Stimulated activated naive CD8-positive, alpha-beta T cell treated with anti-CD3 and anti-CD28 coated beads, Interleukin-15, Interleukin-2, amounts not matched to agents 100 ng/mL and 50 ng/mL, for 24 hours (primary cell): ENCODE results near the gene ALPP.
"Not testable (repeated sequence)": the region's sequence is repeated elsewhere in the genome, so short reads cannot be mapped to it uniquely, and the experiment has no call there.

Experiments
- H3K27ac Mint-ChIP-seq: one replicate; pipeline ENCODE4 v1.8.0; 2021; ENCODE audit warnings: mild to moderate bottlenecking, mixed read lengths
- H3K27me3 Mint-ChIP-seq: one replicate; pipeline ENCODE4 v1.8.0; 2021; ENCODE audit warnings: mixed read lengths
- H3K36me3 Mint-ChIP-seq: one replicate; pipeline ENCODE4 v1.8.0; 2021; ENCODE audit warnings: low read depth, mixed read lengths
- H3K4me1 Mint-ChIP-seq: one replicate; pipeline ENCODE4 v1.8.0; 2021; ENCODE audit warnings: low read depth, mixed read lengths
- H3K4me3 Mint-ChIP-seq: one replicate; pipeline ENCODE4 v1.8.0; 2021; ENCODE audit warnings: mild to moderate bottlenecking, mixed read lengths
- H3K9me3 Mint-ChIP-seq: one replicate; pipeline ENCODE4 v1.8.0; 2021; ENCODE audit warnings: mixed read lengths

Gene ALPP

DNA sequence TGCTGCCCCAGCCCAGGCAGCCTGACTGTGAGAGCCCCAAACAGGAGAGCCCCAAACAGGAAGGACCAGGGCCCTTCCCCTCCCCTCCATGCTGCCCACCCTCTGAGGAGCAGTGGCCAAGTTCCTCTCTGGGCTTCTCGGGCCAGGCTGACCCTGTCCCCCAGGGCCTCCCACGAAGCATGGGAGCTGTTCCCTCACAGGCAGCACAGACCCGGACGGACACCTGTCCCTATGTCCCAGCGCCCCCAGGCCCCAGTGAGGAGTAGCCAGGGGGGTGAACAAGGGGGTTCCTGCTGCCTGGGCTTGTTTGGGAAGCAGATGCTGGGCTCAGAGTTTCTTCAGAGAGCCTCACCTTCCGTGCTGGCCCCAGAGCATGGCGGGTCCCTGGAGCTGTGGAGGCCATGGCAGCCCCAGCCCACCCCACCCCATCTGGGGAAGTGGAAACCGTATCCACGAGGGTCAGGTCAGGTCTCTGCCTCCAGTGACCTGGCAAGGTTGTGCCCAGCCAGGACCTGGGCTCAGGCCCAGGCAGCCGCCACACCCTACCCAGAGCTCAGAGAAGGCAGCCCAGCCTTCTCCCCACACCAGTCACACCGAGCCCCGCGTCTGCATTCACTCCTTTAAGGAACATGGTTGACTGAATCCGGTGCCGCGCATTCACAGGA is 40.3 kb upstream of the ALPP start:
- H3K36me3 Mint-ChIP-seq, H3K9me3 Mint-ChIP-seq, H3K27ac Mint-ChIP-seq, H3K27me3 Mint-ChIP-seq, H3K4me3 Mint-ChIP-seq, H3K4me1 Mint-ChIP-seq: not testable (repeated sequence)

- no peak overlapping the region for H3K4me3 Mint-ChIP-seq
- no peaks in the 10 kb centered on the region for H3K9me3 Mint-ChIP-seq
- H3K27me3 Mint-ChIP-seq: no peaks in the 10 kb centered on the region
- H3K36me3 Mint-ChIP-seq: no peaks in the 10 kb centered on the region
- H3K4me1 Mint-ChIP-seq: no peaks in the 10 kb centered on the region
- H3K27ac Mint-ChIP-seq: no peak overlapping the region
These were observed 39.8 kb upstream of the ALPP start for GRCh38 chr2:232338759-232339106.

- Mint-ChIP-seq H3K4me3 (no peak overlapping the region), H3K9me3 (no peaks in the 10 kb centered on the region), H3K27ac (no peak overlapping the region), H3K36me3 (no peaks in the 10 kb centered on the region), H3K27me3 (no peaks in the 10 kb centered on the region), H3K4me1 (no peaks in the 10 kb centered on the region)
These were observed 39.1 kb upstream of the ALPP start for GRCh38 chr2:232339121-232340081.

DNA sequence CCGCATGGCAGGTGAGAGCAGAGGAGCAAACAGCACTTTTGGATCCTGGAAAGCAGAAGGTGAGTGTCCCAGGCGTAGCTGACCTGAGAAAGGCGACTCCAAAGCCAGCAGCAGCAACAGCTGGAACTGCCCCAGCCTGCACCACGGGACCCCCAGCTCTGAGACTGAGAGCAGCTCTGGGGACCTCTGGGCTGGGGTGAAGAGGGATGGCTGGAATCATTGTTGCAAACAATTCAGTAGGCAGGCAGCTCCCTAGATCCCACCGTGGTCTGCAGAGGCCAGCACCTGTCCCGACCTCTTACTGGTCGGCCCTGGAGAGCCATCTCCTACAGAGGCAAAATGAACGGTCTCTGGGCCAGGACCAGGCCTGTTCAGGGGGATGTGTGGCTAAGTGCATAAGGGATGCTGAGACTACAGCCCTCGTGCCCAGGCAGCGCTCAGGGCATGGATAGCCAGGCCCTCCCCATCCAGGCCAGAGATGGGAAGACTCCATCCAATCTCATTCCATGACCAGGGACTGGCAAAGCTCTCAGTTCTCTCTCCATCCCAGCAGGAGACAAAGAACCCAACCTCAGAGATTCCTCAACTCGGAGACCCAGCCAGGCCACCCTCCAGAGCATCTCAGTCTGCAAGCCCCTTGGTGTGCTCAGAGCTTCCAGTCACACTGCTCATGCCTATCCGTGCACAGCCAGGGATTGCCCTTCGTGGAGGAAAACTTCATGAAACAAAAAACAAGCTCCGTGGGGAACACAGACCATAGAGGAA is 38.2 kb upstream of the ALPP start:
- Mint-ChIP-seq H3K27ac (no peak overlapping the region), H3K9me3 (no peaks in the 10 kb centered on the region), H3K36me3 (no peaks in the 10 kb centered on the region), H3K27me3 (no peaks in the 10 kb centered on the region), H3K4me1 (no peaks in the 10 kb centered on the region), H3K4me3 (no peak overlapping the region)

GRCh38 chr2:232341061-232341738 is 37.4 kb upstream of the ALPP start:
- no peaks in the 10 kb centered on the region for H3K9me3 Mint-ChIP-seq
- H3K4me1 Mint-ChIP-seq: no peaks in the 10 kb centered on the region
- H3K27me3 Mint-ChIP-seq: no peaks in the 10 kb centered on the region
- no peak overlapping the region for H3K4me3 Mint-ChIP-seq
- no peaks in the 10 kb centered on the region for H3K36me3 Mint-ChIP-seq
- no peak overlapping the region for H3K27ac Mint-ChIP-seq

- H3K27ac Mint-ChIP-seq: no peak overlapping the region
These were observed 36.8 kb upstream of the ALPP start for GRCh38 chr2:232341739-232342126.

DNA sequence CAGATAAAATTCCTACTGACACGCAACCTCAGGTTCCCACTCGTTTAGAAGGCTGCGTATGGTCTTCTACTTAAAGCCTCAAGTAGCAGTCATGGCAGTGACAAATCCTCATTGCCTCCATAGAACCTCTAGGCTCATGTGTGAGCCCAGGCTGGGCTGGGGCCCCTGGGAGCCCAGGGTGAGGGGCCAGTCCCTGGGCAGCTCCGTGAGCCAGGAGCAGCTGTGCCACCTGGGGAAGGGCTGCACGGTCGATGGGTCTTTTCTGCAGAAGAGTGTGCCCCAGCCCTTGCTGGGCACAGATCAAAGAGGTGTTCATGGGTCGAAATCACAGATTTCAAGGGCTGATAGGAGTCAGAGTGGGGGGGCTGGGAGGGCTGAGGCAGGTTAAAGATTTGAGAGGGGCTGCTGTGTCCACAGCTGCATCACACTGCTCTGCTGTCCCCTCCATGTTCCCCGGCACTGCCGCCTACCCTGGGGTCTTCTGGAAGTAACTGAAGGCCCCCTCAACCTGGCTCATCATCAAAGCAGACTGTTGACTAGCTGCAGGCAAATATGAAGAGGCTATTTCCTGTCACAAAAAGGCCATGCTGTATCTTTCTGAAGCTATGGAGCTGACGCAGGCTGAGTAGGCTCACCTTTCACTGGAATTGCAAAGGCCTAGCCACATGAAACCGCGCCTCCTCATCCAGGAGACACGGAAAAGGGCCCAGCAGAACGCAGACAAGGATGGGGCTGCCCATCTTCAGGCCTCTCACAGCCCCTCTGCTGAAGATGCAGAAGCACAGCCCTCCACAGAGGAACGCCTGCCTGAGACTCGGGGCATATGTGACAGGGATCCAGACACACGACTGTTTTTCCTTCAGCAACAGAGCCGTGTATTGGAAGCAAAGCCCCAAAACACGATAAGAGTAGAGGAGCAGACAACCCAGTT is 35.7 kb upstream of the ALPP start:
- H3K27me3 Mint-ChIP-seq: no peaks in the 10 kb centered on the region
- H3K4me1 Mint-ChIP-seq: no peaks in the 10 kb centered on the region
- no peaks in the 10 kb centered on the region for H3K9me3 Mint-ChIP-seq
- no peaks in the 10 kb centered on the region for H3K36me3 Mint-ChIP-seq
- no peak overlapping the region for H3K27ac Mint-ChIP-seq
- H3K4me3 Mint-ChIP-seq: no peak overlapping the region

More at GRCh38 chr2:232341739-232342126, 36.8 kb upstream of the ALPP start:
- no peaks in the 10 kb centered on the region for H3K4me1 Mint-ChIP-seq
- no peaks in the 10 kb centered on the region for H3K9me3 Mint-ChIP-seq
- no peaks in the 10 kb centered on the region for H3K36me3 Mint-ChIP-seq
- no peak overlapping the region for H3K4me3 Mint-ChIP-seq
- no peaks in the 10 kb centered on the region for H3K27me3 Mint-ChIP-seq

DNA sequence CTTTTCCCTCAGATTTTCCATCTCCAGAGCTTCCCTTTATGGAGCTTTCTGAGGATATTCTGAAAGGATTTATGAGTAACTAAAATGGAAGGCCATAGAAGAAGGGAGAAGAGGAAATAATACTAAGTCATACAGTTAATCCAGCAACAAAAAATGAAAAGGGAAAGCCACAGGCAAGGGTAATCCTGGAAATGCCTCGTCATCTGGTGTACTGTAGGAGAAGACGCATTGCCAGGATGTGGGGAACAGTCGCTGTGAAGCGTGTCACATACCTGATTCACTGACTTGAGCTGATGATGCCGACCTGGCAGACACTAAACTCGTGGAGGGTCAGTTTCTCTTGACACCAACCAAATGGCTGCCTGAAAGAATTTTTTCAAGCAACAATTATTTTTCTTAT is 34.7 kb upstream of the ALPP start:
- no peaks in the 10 kb centered on the region for H3K9me3 Mint-ChIP-seq
- no peaks in the 10 kb centered on the region for H3K4me1 Mint-ChIP-seq
- no peak overlapping the region for H3K27ac Mint-ChIP-seq
- no peaks in the 10 kb centered on the region for H3K36me3 Mint-ChIP-seq
- no peak overlapping the region for H3K4me3 Mint-ChIP-seq
- H3K27me3 Mint-ChIP-seq: no peaks in the 10 kb centered on the region

GRCh38 chr2:232345251-232345650 is 33.3 kb upstream of the ALPP start:
- Mint-ChIP-seq H3K27ac (no peak overlapping the region), H3K4me3 (no peak overlapping the region), H3K9me3 (no peaks in the 10 kb centered on the region), H3K4me1 (no peaks in the 10 kb centered on the region), H3K27me3 (no peaks in the 10 kb centered on the region), H3K36me3 (no peaks in the 10 kb centered on the region)

DNA sequence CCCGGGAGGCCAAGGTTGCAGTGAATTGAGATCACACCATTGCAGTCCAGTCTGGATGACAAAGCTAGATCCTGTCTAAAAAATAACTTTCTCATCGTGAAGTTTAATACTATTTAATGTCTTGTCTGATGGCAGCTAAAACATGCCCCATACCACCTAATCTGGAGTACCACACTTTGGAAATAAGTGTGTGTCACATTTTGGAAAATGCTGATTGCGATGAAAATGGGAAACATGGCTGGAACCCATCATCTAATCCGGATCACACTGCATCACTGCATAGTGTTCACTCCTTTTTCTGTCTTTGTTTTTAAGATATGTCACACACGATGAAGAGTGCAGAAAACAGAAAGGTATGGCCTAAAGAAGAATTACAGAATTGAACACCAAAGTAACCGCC is 31.2 kb upstream of the ALPP start:
- no peaks in the 10 kb centered on the region for H3K4me1 Mint-ChIP-seq
- no peaks in the 10 kb centered on the region for H3K36me3 Mint-ChIP-seq
- no peak overlapping the region for H3K27ac Mint-ChIP-seq
- no peaks in the 10 kb centered on the region for H3K9me3 Mint-ChIP-seq
- peaks cover 4% of the 10 kb centered on the region for H3K27me3 Mint-ChIP-seq
- no peak overlapping the region for H3K4me3 Mint-ChIP-seq

- Mint-ChIP-seq H3K4me1 (no peaks in the 10 kb centered on the region), H3K9me3 (no peaks in the 10 kb centered on the region), H3K27me3 (peaks cover 9% of the 10 kb centered on the region), H3K4me3 (no peak overlapping the region), H3K27ac (no peak overlapping the region), H3K36me3 (no peaks in the 10 kb centered on the region)
These were observed 29.6 kb upstream of the ALPP start for GRCh38 chr2:232348936-232349335.

DNA sequence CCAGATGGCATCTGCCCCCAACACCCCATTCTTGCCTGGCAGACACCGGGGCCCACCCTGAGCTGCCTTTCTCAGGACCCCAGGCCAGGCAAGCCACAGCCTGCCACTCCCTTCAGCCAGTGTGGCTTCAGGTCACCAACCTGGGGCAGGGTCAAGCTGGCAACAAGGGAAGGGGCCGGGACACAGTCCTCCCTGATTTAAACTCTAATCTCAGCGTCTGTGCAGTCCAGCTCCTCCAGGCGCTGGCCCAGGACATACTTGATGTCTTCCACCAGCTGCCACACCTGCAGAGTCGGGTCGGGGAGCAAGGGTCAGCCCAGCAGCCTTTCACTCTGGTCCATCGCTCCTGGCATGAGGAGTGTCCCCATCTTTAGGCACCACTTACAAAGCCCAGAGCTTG is 29.0 kb upstream of the ALPP start:
- Mint-ChIP-seq H3K36me3 (no peaks in the 10 kb centered on the region), H3K4me1 (no peaks in the 10 kb centered on the region)

DNA sequence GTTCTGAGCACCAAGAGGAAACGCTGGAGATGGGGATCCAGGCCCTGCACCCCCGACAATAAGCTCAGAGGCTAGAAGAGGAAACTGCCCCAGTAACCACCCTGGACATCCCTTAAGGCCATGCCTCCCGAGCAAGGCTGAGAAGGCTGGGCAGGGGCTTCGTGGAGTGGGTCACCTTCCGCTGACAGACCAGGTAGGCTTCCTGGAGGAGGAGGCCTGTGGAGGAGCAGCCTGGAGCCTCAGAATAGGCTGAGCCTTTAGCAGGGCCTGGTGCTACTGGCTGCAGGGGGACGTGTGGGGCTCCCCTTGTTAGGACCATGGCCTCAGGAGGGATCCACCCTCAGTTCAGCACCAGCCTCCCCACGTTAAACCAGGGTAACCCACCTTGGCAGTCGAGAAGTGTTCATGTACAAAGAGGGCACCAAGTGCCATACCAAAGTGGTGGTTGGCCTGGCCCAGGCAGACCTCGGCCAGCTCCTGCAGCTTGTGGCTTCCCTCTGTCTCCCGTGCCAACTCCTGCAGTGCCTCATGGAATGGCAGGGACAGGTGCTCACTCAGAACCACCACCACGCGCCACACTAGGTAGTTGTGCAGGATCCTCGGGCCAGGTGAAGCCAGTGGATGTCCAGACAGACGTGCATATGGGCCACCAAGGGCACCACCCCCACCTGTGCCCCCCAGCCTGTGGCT is 28.5 kb upstream of the ALPP start:
- H3K4me3 Mint-ChIP-seq: no peak overlapping the region
- no peaks in the 10 kb centered on the region for H3K9me3 Mint-ChIP-seq
- no peaks in the 10 kb centered on the region for H3K36me3 Mint-ChIP-seq
- no peaks in the 10 kb centered on the region for H3K4me1 Mint-ChIP-seq
- H3K27me3 Mint-ChIP-seq: peaks cover 17% of the 10 kb centered on the region
- no peak overlapping the region for H3K27ac Mint-ChIP-seq

More for the DNA sequence above, 29.0 kb upstream of the ALPP start:
- H3K4me3 Mint-ChIP-seq: no peak overlapping the region
- H3K27ac Mint-ChIP-seq: no peak overlapping the region
- H3K9me3 Mint-ChIP-seq: no peaks in the 10 kb centered on the region
- peaks cover 14% of the 10 kb centered on the region for H3K27me3 Mint-ChIP-seq
